Upper lobe of right lung (tissue), 1 donor: ENCODE measurements around the gene MSMP. TPM values are rescaled to one million over a fixed set of nuclear protein-coding genes. Genes with fewer than 3 reads are reported as not detected.
A peak's percentile ranks its signal among the peaks of the same experiment; 100 is the strongest.

ENCODE experiments used
- ATAC-seq: fragments of 200-7000 bp; cut with Tn5 transposase; one replicate; pipeline ENCODE4 v1.9.1; 2020; ENCODE audit warnings: mild to moderate bottlenecking, moderate library complexity
- DNase-seq: peaks from one replicate; pipeline ENCODE4 v3.0.0-alpha.2; 2020
- H3K27ac ChIP-seq: fragments of 200-600 bp; one replicate; pipeline ENCODE4 v1.8.0; 2022
- H3K27me3 ChIP-seq: fragments of 200-600 bp; one replicate; pipeline ENCODE4 v1.8.0; 2022; ENCODE audit warnings: mild to moderate bottlenecking
- H3K36me3 ChIP-seq: fragments of 200-600 bp; one replicate; pipeline ENCODE4 v1.8.0; 2022
- H3K4me1 ChIP-seq: fragments of 200-600 bp; one replicate; pipeline ENCODE4 v1.8.0; 2022
- H3K4me3 ChIP-seq: fragments of 200-600 bp; one replicate; pipeline ENCODE4 v1.8.0; 2022; ENCODE audit warnings: mild to moderate bottlenecking
- H3K9me3 ChIP-seq: fragments of 200-600 bp; one replicate; pipeline ENCODE4 v1.8.0; 2022
- CTCF ChIP-seq: fragments of 200-600 bp; IDR thresholded peaks from one replicate; pipeline ENCODE4 v1.8.0; 2022; ENCODE audit warnings: antibody characterized with exemption
- intact Hi-C: fragments of 100-400 bp; cut with DNase I; formaldehyde crosslinking; loops from one replicate; pipeline ENCODE4 v1.11.0; 2022
- total RNA-seq: library from RNA; stranded (reverse); fragmentation: NEBNext Ultra II Directional; extraction: Animal tissue kit (Norgen Biotek cat#: 25700); gene quantifications from one replicate; pipeline ENCODE4 v1.2.1, GENCODE V29; 2021
- donor health status: DM: no; HTN: yes; CAD: no; lungs with severe emphysema.

Gene MSMP
- total RNA-seq, 1 donor from 2014 or later, result not detected

DNA sequence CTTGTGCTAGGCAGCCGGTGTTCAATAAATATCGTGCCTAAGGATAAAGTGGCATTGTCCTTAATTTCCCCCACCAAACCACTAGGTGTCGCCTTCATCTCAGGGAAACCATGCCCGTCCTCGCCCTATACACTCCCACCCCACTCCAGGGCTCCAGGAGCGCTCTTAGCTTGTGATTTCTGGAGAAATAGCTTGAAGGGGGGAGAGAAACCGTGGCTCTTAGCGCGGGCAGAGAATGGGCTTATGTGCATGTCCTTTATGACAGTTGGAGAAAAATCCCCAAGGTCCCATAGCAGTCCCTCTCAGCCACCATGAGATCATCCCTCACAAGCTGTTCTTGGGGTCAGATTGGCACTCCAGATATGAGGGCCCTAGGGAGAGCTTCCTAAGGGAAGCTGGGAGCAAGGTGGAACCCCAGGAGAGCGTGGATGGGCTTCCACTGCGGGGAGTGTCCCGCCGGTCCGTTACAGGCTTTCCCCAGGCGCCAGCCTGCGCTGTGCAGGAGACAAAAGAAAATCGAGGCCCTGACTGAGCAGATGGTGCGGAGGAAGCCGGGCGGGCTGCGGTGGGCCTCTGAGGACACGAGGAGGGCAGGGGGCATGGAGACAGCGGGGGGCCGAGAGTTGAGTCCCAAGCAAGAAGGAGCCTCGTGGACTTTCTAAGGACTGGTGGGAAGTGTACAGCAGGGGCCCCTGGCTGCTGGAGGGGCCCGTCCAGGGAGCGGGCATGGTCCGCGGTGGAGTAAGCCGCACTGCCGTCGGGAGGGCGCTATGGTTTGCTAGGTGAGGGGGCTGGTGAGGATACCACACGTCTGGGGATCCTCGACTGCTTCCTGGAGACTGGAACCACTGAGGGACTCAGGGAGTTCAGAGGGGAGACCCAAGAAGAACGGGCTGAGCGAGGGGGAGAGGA, 36.6 kb upstream of the MSMP start:
- H3K9me3 ChIP-seq, result no peaks in the 10 kb centered on the region
- TF ChIP-seq CTCF, result peak; percentile 86
- peak overlapping the region; percentile 51 for H3K27ac ChIP-seq
- no peaks in the 10 kb centered on the region for H3K27me3 ChIP-seq
- intact Hi-C loops, result loop anchor here (2.0 kb wide), 1 partner anchor 92 kb away; no protein-coding TSS in a partner anchor
- H3K4me3 ChIP-seq, result peak overlapping the region; percentile 50
- no peak for DNase-seq
- ATAC-seq, result peak; percentile 92
- no peaks in the 10 kb centered on the region for H3K36me3 ChIP-seq
- H3K4me1 ChIP-seq, result peaks cover 12% of the 10 kb centered on the region

GRCh38 chr9:35790025-35790384, 35.9 kb upstream of the MSMP start:
- intact Hi-C loops, result loop anchor here (2.0 kb wide), 1 partner anchor 93 kb away; no protein-coding TSS in a partner anchor
- no peak overlapping the region for H3K27ac ChIP-seq
- no peak for TF ChIP-seq CTCF
- H3K4me3 ChIP-seq, result no peak overlapping the region
- no peaks in the 10 kb centered on the region for H3K27me3 ChIP-seq
- H3K9me3 ChIP-seq, result no peaks in the 10 kb centered on the region
- no peak for DNase-seq
- peaks cover 9% of the 10 kb centered on the region for H3K4me1 ChIP-seq
- no peak for ATAC-seq
- H3K36me3 ChIP-seq, result no peaks in the 10 kb centered on the region

DNA sequence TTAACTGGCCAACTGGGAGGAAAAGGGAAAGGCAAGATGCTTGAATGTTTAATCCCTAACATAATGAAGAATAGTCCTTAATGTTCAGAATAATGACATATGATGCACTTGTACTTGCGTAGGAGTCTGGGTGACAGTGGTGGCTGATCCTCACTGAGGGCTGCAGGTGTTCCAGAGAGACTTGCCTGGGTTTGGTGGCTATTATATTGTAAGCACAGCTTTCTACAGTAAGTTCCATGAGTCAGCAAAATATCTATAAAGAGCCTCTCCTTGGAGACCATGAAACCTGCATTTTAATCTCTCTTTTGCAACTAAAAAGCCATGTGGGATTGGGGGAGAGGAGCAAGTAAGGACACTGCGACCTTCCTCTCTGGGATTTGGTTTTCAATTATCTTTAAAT, 35.5 kb upstream of the MSMP start:
- Histone ChIP-seq H3K27me3 (no peaks in the 10 kb centered on the region), H3K4me3 (no peak overlapping the region), H3K27ac (no peak overlapping the region), H3K36me3 (no peaks in the 10 kb centered on the region), H3K9me3 (no peaks in the 10 kb centered on the region), H3K4me1 (peaks cover 9% of the 10 kb centered on the region)
- intact Hi-C loops, result no loop called here
- ATAC-seq (no peak), DNase-seq (no peak)
- no peak for TF ChIP-seq CTCF

DNA sequence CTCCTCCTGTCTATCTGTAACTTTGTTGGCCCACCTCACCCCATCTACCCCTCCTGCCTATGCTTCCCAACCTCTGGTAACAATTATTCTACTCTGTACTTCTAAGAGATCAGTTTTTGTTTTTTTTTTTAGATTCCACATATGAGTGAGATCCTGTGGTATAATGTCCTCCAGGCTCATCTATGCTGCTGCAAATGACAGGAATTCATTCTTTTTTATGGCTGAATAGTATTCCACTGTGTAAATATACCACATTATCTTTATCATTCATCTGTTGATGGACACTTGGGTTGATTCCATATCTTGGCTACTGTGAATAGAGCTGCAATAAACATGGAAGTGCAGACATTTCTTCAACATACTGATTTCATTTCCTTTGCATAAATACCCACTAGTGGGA, 29.3 kb upstream of the MSMP start:
- no peak for DNase-seq
- intact Hi-C loops, result no loop called here
- H3K27me3 ChIP-seq, result no peaks in the 10 kb centered on the region
- no peaks in the 10 kb centered on the region for H3K9me3 ChIP-seq
- no peak overlapping the region for H3K4me3 ChIP-seq
- H3K36me3 ChIP-seq, result no peaks in the 10 kb centered on the region
- no peaks in the 10 kb centered on the region for H3K4me1 ChIP-seq
- no peak for TF ChIP-seq CTCF
- no peak for ATAC-seq
- no peak overlapping the region for H3K27ac ChIP-seq

DNA sequence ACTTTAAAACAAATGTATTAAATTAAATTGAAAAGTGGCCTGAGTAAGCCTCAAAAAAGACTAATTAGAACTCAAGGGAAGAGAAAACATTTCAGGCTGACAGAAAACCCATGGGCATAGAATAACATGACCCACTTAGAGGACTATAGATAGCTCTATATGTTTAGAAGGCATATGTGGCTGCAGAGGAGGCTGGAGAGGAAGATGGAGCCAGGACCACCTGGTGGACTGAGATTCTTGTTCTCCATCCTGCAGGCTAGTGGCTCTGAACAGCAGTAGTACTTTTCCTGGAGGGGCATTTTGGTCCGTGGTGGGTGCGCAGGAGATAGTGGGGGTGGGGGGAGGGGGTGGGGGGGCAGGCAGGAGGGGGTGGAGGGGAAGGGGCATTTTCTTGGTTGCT, 27.0 kb upstream of the MSMP start:
- Histone ChIP-seq H3K36me3 (no peaks in the 10 kb centered on the region), H3K9me3 (no peaks in the 10 kb centered on the region), H3K27me3 (no peaks in the 10 kb centered on the region), H3K4me3 (no peak overlapping the region), H3K4me1 (no peaks in the 10 kb centered on the region), H3K27ac (no peak overlapping the region)
- no peak for ATAC-seq
- DNase-seq, result no peak
- intact Hi-C loops, result no loop called here
- no peak for TF ChIP-seq CTCF
